ACC112 (cell line): ENCODE measurements around the gene EMC9.

Source experiments
- H2AFZ ChIP-seq: fragments of 200-600 bp; sonication (generic); one replicate; pipeline ENCODE4 v1.6.0; 2017; ENCODE audit warnings: antibody characterized with exemption, low read length; ENCODE audit not compliant: unreplicated experiment
- H3K27ac ChIP-seq: fragments of 200-600 bp; sonication (generic); 2 replicates; pipeline ENCODE4 v1.5.1; 2014; ENCODE audit warnings: low read depth, mild to moderate bottlenecking, antibody characterized with exemption, low read length, moderate library complexity
- H3K27me3 ChIP-seq: fragments of 200-600 bp; sonication (generic); 2 replicates; pipeline ENCODE4 v1.6.1; 2014; ENCODE audit warnings: mild to moderate bottlenecking, antibody characterized with exemption, low read length, moderate library complexity, mixed read lengths; ENCODE audit not compliant: insufficient read depth
- H3K36me3 ChIP-seq: fragments of 200-600 bp; sonication (generic); 2 replicates; pipeline ENCODE4 v1.6.1; 2016; ENCODE audit warnings: mild to moderate bottlenecking, antibody characterized with exemption, low read length, moderate library complexity, mixed read lengths; ENCODE audit not compliant: insufficient read depth
- H3K4me1 ChIP-seq: fragments of 200-600 bp; sonication (generic); one replicate; pipeline ENCODE4 v1.6.1; 2016; ENCODE audit warnings: low read length, mixed read lengths; ENCODE audit not compliant: insufficient read depth, unreplicated experiment, control insufficient read depth
- H3K4me3 ChIP-seq: fragments of 200-600 bp; sonication (generic); 2 replicates; pipeline ENCODE4 v1.5.1; 2014; ENCODE audit warnings: mild to moderate bottlenecking, low read depth, low read length
- H3K79me2 ChIP-seq: fragments of 200-600 bp; sonication (generic); one replicate; pipeline ENCODE4 v1.6.0; 2016; ENCODE audit warnings: low read length; ENCODE audit not compliant: control insufficient read depth, unreplicated experiment, insufficient read depth

EMC9 gene

GRCh38 chr14:24130717-24131548 lies 10.5 kb downstream of the EMC9 start:
- Histone ChIP-seq H2AFZ (no peak overlapping the region), H3K36me3 (no peaks in the 10 kb centered on the region), H3K79me2 (no peaks in the 10 kb centered on the region), H3K27ac (no peak overlapping the region), H3K4me1 (no peaks in the 10 kb centered on the region), H3K4me3 (no peak overlapping the region), H3K27me3 (no peaks in the 10 kb centered on the region)

DNA sequence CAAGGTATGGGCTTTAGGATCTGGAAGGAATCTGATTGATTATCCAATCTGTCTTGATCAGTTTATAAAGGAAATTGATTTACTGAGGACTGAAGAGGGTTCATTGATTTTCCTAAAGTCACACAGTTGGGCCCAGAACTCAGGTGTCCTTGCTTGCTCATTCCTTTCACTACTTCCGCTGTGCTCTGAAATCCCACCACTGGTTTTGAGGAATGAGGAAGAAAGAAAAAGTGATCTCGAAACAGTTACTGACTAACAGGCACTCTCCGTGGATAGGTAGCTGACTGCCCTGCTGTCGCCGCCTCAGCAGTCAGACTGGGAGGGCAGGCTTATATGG lies 11.0 kb downstream of the EMC9 start, which contains the start of gene FITM1:
TSS of gene FITM1 (plus strand) at position 280 of the 337 bp plus-strand sequence. CDS start 905 bp downstream, outside the sequence.
- Histone ChIP-seq H3K27me3 (no peaks in the 10 kb centered on the region), H3K27ac (no peak within 1 kb of the TSS), H2AFZ (no peak within 1 kb of the TSS), H3K36me3 (no peaks in the 10 kb centered on the region), H3K79me2 (no peaks in the 10 kb centered on the region), H3K4me3 (no peak within 1 kb of the TSS), H3K4me1 (no peaks in the 10 kb centered on the region)

DNA sequence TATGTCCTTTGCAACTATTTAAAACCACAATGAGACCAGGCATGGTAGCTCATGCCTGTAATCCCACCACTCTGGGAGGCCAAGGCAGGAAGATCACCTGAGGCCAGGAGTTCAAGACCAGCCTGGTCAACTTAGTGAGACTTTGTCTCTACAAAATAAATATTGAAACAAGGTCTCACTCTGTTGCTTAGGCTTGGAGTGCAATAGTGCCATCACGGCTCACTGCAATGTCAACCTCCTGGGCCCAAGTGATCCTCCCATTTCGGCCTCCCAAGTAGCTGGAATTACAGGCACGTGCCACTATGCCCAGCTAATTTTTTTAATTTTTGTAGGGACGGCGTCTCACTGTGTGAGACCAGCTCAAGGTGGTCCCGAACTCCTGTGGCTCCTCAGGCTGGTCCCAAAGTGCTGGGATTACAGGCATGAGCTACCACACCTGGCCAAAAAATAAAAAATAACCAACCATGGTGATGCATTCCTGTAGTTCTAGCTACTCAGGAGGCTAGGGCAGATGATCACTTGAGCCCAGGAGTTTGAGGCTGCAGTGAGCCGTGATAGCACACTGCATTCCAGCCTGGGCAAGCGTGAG lies 11.9 kb downstream of the EMC9 start:
- Histone ChIP-seq H3K4me1 (no peaks in the 10 kb centered on the region), H3K4me3 (no peak overlapping the region), H3K27ac (no peak overlapping the region), H2AFZ (no peak overlapping the region), H3K79me2 (no peaks in the 10 kb centered on the region), H3K27me3 (no peaks in the 10 kb centered on the region), H3K36me3 (no peaks in the 10 kb centered on the region)

DNA sequence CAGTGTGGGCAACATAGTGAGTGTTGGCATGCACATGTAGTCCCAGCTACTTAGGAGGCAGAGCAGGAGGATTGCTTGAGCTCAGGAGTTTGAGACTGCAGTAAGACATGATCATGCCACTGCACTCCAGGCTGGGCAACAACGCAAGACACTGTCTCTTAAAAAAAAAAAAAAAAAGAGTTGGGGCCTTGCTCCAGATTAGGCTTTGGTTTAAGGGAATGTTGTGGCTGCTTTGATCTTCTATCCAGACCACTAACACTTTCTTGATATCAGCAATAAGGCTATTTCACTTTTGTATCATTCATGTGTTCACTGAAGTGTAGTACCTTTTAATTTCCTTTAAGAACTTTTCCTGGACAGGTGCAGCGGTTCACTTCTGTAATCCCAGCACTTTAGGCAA lies 13.7 kb downstream of the EMC9 start:
- Histone ChIP-seq H3K27ac (no peak overlapping the region), H3K4me1 (no peaks in the 10 kb centered on the region), H3K27me3 (no peaks in the 10 kb centered on the region), H2AFZ (no peak overlapping the region), H3K36me3 (no peaks in the 10 kb centered on the region), H3K79me2 (no peaks in the 10 kb centered on the region), H3K4me3 (no peak overlapping the region)

GRCh38 chr14:24126939-24127338 lies 14.5 kb downstream of the EMC9 start:
- no peaks in the 10 kb centered on the region for H3K36me3 ChIP-seq
- H3K4me1 ChIP-seq: no peaks in the 10 kb centered on the region
- H3K27me3 ChIP-seq: no peaks in the 10 kb centered on the region
- H3K27ac ChIP-seq: no peak overlapping the region
- H3K4me3 ChIP-seq: no peak overlapping the region
- H2AFZ ChIP-seq: no peak overlapping the region
- no peaks in the 10 kb centered on the region for H3K79me2 ChIP-seq

DNA sequence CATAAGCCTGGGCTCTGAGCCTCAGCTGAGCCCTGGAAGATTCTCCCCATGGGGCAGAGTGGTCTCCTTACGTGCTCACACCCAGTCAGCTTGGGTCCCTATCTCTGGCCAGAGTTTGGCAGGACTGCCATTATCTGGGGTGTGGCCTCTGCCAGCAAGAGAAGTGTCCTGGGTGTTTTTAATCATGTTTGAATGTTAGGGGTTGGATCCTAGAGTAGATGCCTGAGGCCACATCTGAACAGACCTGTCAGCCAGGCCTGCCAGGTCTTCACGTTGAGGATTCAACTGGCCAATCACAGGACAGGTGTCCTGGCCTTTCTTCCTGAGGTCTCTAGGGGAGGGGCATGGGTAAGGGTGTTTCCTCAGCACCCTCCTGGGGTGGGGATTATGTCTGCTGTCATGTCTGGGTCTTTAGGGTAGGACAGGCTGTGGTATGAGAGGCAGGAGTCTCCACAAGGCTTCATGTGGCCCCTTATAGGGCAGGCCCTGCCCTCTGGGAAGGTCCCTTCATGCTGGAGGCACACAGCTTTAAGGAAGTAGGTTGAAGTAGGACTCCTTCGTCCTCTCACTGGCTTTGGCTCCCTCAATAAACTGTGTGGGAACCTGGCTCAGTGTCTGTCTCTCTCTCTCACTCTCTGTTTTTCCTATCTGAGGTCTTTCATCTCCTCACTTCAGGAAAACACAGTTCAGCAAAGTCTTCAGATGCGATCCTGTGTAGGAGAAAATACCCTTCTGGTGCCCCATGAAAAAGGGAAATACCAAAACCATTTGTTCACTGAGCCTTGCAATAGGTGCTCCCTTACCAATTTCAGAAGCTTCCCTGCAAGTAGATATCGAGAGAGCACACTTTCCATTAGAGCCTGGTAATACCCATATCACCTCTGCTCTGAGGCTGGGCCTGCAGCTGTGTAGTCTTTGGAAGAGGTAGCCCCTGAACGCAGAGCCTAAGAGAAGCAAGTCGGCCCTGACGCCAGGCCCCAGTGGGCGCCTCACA lies 17.7 kb downstream of the EMC9 start:
- no peaks in the 10 kb centered on the region for H3K4me1 ChIP-seq
- H3K36me3 ChIP-seq: no peaks in the 10 kb centered on the region; the same call in 1 of the 2 replicates
- H3K4me3 ChIP-seq: no peak overlapping the region
- no peaks in the 10 kb centered on the region for H3K27me3 ChIP-seq
- no peaks in the 10 kb centered on the region for H3K79me2 ChIP-seq
- H2AFZ ChIP-seq: no peak overlapping the region
- H3K27ac ChIP-seq: no peak overlapping the region

- H3K36me3 ChIP-seq: no peaks in the 10 kb centered on the region; the same call in 1 of the 2 replicates
- no peaks in the 10 kb centered on the region for H3K79me2 ChIP-seq
- no peak overlapping the region for H3K4me3 ChIP-seq
- no peaks in the 10 kb centered on the region for H3K27me3 ChIP-seq
- no peaks in the 10 kb centered on the region for H3K4me1 ChIP-seq
- H3K27ac ChIP-seq: no peak overlapping the region
- no peak overlapping the region for H2AFZ ChIP-seq
Measured at GRCh38 chr14:24122898-24123297, 18.5 kb downstream of the EMC9 start.

- Histone ChIP-seq H3K4me1 (no peaks in the 10 kb centered on the region), H3K4me3 (no peak overlapping the region), H2AFZ (no peak overlapping the region), H3K27ac (no peak overlapping the region), H3K79me2 (no peaks in the 10 kb centered on the region), H3K27me3 (no peaks in the 10 kb centered on the region), H3K36me3 (no peaks in the 10 kb centered on the region; the same call in 1 of the 2 replicates)
Measured at GRCh38 chr14:24122416-24122815, 19.0 kb downstream of the EMC9 start.

DNA sequence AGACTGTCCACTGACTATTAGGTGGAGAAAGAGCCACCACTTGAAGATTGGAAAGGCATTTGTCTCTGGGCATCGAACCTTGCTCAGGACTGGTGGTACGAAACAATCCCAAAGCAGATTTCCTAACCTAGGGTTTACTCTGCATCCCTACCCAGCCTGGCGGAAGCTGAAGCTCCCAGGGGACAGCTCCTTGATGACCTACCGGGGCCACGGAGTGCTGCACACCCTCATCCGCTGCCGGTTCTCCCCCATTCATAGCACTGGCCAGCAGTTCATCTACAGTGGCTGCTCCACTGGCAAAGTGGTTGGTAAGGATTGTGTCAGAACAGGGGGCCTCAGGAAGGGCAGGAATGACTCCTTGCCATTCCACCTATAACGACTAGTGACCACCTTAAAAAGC lies 20.2 kb downstream of the EMC9 start:
- Histone ChIP-seq H3K4me1 (no peaks in the 10 kb centered on the region), H3K36me3 (no peaks in the 10 kb centered on the region; the same call in 1 of the 2 replicates), H3K4me3 (no peak overlapping the region), H3K79me2 (no peaks in the 10 kb centered on the region), H3K27ac (no peak overlapping the region), H2AFZ (no peak overlapping the region), H3K27me3 (no peaks in the 10 kb centered on the region)

DNA sequence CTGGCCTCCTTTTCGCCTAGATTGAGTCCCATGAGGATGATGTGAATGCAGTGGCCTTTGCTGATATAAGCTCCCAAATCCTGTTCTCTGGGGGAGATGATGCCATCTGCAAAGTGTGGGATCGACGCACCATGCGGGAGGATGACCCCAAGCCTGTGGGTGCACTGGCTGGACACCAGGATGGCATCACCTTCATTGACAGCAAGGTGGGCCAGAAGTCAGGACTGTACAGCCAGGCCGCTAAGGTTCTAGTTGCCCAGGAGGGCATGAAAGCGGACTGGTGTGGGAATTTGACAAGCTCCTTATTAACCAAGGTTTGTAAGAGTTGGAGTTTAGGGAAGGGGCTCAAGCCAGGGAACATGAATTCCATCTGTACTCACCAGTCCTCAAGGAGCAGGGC lies 21.7 kb downstream of the EMC9 start:
- Histone ChIP-seq H3K27ac (no peak overlapping the region), H3K4me1 (peaks cover 6% of the 10 kb centered on the region), H3K79me2 (no peaks in the 10 kb centered on the region), H3K27me3 (no peaks in the 10 kb centered on the region), H3K4me3 (no peak overlapping the region), H3K36me3 (no peaks in the 10 kb centered on the region; the same call in 1 of the 2 replicates), H2AFZ (no peak overlapping the region)
